Left lung (tissue), 10 donors: ENCODE data around the gene PGF. TPM values are rescaled to one million over a fixed set of nuclear protein-coding genes. Genes with fewer than 3 reads are reported as not detected.

Experiments
- ATAC-seq: fragments of 200-7000 bp; cut with Tn5 transposase; one replicate; pipeline ENCODE4 v1.9.1; 2020; ENCODE audit warnings: moderate library complexity
- DNase-seq, 4 donors: peaks; one replicate each; pipeline ENCODE4 v3.0.0-alpha.2; 2013 to 2020
- H3K27ac ChIP-seq, 2 donors: fragments of 200-600 bp; sonication (generic) in 1 of 2; one replicate each; pipeline versions ENCODE4 v1.5.0 to v1.8.0; 2020 to 2021
- H3K27me3 ChIP-seq, 2 donors: fragments of 200-600 bp; sonication (generic) in 1 of 2; one replicate each; pipeline versions ENCODE4 v1.5.0 to v1.8.0; 2020 to 2021
- H3K36me3 ChIP-seq, 2 donors: fragments of 200-600 bp; sonication (generic) in 1 of 2; one replicate each; pipeline versions ENCODE4 v1.5.0 to v1.8.0; 2020 to 2021
- H3K4me1 ChIP-seq, 2 donors: fragments of 200-600 bp; one replicate each; pipeline ENCODE4 v1.8.0; 2021
- H3K4me3 ChIP-seq, 2 donors: fragments of 200-600 bp; sonication (generic) in 1 of 2; one replicate each; pipeline versions ENCODE4 v1.5.0 to v1.8.0; 2020 to 2021; ENCODE audit warnings: mild to moderate bottlenecking in 1 of 2
- H3K9me3 ChIP-seq, 2 donors: fragments of 200-600 bp; sonication (generic) in 1 of 2; one replicate each; pipeline versions ENCODE4 v1.5.0 to v1.8.0; 2020 to 2021
- CTCF ChIP-seq, 2 donors: fragments of 200-600 bp; sonication (generic) in 1 of 2; IDR thresholded peaks; one replicate each; pipeline versions ENCODE4 v1.5.0 to v1.8.0; 2021; ENCODE audit warnings: antibody characterized with exemption in 2 of 2
- intact Hi-C, 2 donors: fragments of 100-400 bp; cut with DNase I; formaldehyde crosslinking; loops; one replicate each; pipeline versions ENCODE4 v1.11.2 to v1.14.2; 2022
- polyA plus RNA-seq, 6 donors: library from polyadenylated mRNA; unstranded; fragments of 120-200 nt; gene quantifications; one replicate each; pipeline ENCODE4 v1.2.1, GENCODE V29; 2013; ENCODE audit not compliant: insufficient read length in 6 of 6
- total RNA-seq, 2 donors: library from RNA; stranded (reverse); fragmentation: NEBNext Ultra II Directional; extraction: Animal tissue kit (Norgen Biotek cat#: 25700); gene quantifications; one replicate each; pipeline ENCODE4 v1.2.1, GENCODE V29; 2021
- donor health status: DM: no; HTN: yes; CAD: no.
- donor health status: DM: no; HTN: no; CAD: no.

PGF gene
- total and polyA plus RNA-seq, 8 donors, result 3.4 to 18.6 (median 13.2) TPM

DNA sequence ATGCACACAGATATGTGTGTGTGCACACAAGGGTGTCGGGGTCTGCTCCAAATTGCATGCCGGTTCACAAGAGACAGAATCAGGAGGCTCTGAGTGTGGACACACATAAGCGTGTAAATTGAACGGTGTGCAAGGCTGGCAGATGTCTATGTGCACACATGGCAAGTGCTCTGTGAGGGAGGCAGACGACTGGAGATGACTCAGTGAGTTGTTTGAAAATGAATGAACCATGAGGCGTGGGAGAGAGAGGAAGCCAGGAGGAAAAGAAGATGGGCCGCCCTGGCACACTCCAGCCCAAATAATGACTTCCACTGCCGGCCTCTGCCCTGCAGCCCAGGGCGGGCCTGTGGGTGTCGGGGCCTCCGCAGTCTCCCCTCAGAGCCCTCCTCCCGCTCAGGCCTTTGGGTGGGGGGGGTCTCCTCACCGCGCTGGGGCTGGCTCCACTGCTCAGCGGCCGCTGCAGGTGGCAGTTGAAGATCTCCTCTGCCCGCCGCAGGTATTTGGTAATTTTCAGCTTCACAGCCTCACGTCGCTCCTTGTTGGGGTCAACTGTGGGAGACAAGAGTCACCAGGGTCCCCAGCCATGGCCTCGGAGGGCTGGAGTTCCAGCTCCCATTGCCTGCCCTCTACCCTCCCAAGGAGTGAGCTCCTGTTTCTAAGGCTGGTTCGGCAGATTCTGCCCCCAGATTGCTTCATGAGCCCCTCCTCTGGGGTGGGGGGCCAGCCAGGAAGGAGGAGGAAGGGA lies 35.8 kb downstream of the PGF start:
- Histone ChIP-seq H3K9me3 (no peaks in the 10 kb centered on the region), H3K4me1 (peaks cover 8 to 13% of the 10 kb centered on the region in 2 donors), H3K27me3 (peaks cover 0 to 17% of the 10 kb centered on the region in 2 donors), H3K27ac (no peak overlapping the region), H3K4me3 (no peak overlapping the region), H3K36me3 (no peaks in the 10 kb centered on the region)
- TF ChIP-seq CTCF (IDR thresholded peaks at IDR 0.05), result no peak
- ATAC-seq (no peak), DNase-seq (peak in 1 of 4 donors; percentile 46)
- intact Hi-C loops, result loop anchor here in 1 of 2 donors (5.0 kb wide), 1 partner anchor 168 kb away; no protein-coding TSS in a partner anchor

DNA sequence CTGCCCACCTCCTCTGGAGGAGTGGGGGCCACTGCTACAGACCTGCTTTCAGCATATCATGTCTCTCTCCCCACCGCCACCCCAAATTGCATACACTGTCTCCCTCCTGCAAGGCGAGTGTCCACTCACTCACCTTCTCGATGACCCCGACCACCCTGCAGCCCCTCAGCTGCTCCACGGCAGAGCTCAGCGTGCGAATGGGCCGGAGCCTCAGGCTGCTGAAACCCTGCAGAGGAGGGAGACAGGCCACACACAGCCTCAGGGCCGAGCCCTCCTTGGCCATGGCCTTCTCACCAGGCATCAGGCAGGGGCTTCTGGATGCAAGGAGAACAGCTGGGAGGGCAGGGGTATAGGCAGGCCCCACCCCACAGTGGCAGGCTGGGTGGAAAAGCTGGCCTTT lies 37.0 kb downstream of the PGF start:
- ATAC-seq, result no peak
- no peak overlapping the region for H3K4me3 ChIP-seq
- H3K27ac ChIP-seq, result no peak overlapping the region
- TF ChIP-seq CTCF (IDR thresholded peaks at IDR 0.05), result no peak
- peak in 1 of 4 donors; percentile 48 for DNase-seq
- H3K9me3 ChIP-seq, result no peaks in the 10 kb centered on the region
- peaks cover 0 to 12% of the 10 kb centered on the region in 2 donors for H3K27me3 ChIP-seq
- no peaks in the 10 kb centered on the region for H3K36me3 ChIP-seq
- intact Hi-C loops, result loop anchor here in 1 of 2 donors (5.0 kb wide), 1 partner anchor 169 kb away; no protein-coding TSS in a partner anchor
- H3K4me1 ChIP-seq, result peaks cover 8 to 11% of the 10 kb centered on the region in 2 donors

- DNase-seq, result peak in 3 of 4 donors; percentile 47 to 76 (median 69)
- intact Hi-C loops, result loop anchor here in 1 of 2 donors (5.0 kb wide), 1 partner anchor 170 kb away; no protein-coding TSS in a partner anchor
- no peak overlapping the region for H3K27ac ChIP-seq
These were observed 37.7 kb downstream of the PGF start for GRCh38 chr14:74917646-74918081.

GRCh38 chr14:74917178-74917543 lies 38.2 kb downstream of the PGF start:
- Histone ChIP-seq H3K4me3 (no peak overlapping the region), H3K27ac (no peak overlapping the region), H3K9me3 (no peaks in the 10 kb centered on the region), H3K36me3 (no peaks in the 10 kb centered on the region), H3K27me3 (no peaks in the 10 kb centered on the region), H3K4me1 (peaks cover 0 to 8% of the 10 kb centered on the region in 2 donors)
- DNase-seq, result peak in 1 of 4 donors; percentile 51
- no peak for TF ChIP-seq CTCF (IDR thresholded peaks at IDR 0.05)
- no peak for ATAC-seq
- intact Hi-C loops, result loop anchor here in 1 of 2 donors (5.0 kb wide), 1 partner anchor 170 kb away; no protein-coding TSS in a partner anchor

More at GRCh38 chr14:74917646-74918081, 37.7 kb downstream of the PGF start:
- H3K36me3 ChIP-seq, result no peaks in the 10 kb centered on the region
- peaks cover 4 to 8% of the 10 kb centered on the region in 2 donors for H3K4me1 ChIP-seq
- no peaks in the 10 kb centered on the region for H3K9me3 ChIP-seq
- no peak for TF ChIP-seq CTCF (IDR thresholded peaks at IDR 0.05)
- H3K27me3 ChIP-seq, result peaks cover 0 to 5% of the 10 kb centered on the region in 2 donors
- peak; percentile 23 for ATAC-seq
- no peak overlapping the region for H3K4me3 ChIP-seq

DNA sequence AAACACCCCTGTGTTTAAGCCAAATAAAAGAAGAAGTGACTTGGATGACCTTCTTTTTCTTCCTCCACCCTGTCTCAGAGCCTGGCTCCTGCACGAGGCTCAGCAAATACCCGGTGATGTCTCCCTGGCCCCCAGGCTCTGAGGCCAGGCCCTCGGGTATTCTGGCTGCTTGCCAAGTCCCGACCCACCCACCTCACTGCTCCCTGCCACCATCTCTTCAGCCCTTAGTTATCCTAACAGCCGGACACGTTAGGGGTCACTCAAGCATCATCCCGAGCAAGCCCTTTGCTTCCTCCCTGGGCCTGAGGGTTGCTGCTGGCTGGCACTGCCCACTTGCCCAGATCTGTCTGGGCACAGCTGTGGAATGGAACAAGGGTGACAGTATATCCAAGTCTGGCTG lies 39.6 kb downstream of the PGF start:
- no peak overlapping the region for H3K27ac ChIP-seq
- intact Hi-C loops, result loop anchor here in 1 of 2 donors (5.0 kb wide), 1 partner anchor 171 kb away; no protein-coding TSS in a partner anchor
- peaks cover 0 to 8% of the 10 kb centered on the region in 2 donors for H3K4me1 ChIP-seq
- DNase-seq (no peak), ATAC-seq (no peak)
- H3K27me3 ChIP-seq, result no peaks in the 10 kb centered on the region
- no peaks in the 10 kb centered on the region for H3K36me3 ChIP-seq
- no peak for TF ChIP-seq CTCF (IDR thresholded peaks at IDR 0.05)
- H3K4me3 ChIP-seq, result no peak overlapping the region
- H3K9me3 ChIP-seq, result no peaks in the 10 kb centered on the region
